HepG2 (cell line): ENCODE data around the gene SMIM24. TPM values are rescaled to one million over a fixed set of nuclear protein-coding genes. Genes with fewer than 3 reads are reported as not detected.

Experiments
- CTCF ChIP-seq: sonication (generic); formaldehyde crosslinking; IDR thresholded peaks from 2 replicates; pipeline ENCODE4 v1.5.0; 2020; ENCODE audit warnings: mild to moderate bottlenecking, missing genetic modification reagents, moderate library complexity
- EP300 ChIP-seq, 3 experiments: sonication (generic) in 1 of 3; formaldehyde crosslinking in 1 of 3; IDR thresholded peaks; 2 replicates each; pipeline versions ENCODE4 v1.5.1 to v1.6.1; 2011 to 2020; ENCODE audit warnings: low read depth in 2 of 3, low read length in 2 of 3, borderline replicate concordance in 1 of 3, improper control_type of control experiment in 1 of 3, mild to moderate bottlenecking in 1 of 3, missing genetic modification reagents in 1 of 3, moderate library complexity in 1 of 3
- HOXA5 ChIP-seq: sonication (generic); formaldehyde crosslinking; IDR thresholded peaks from 2 replicates; pipeline ENCODE4 v1.4.0; 2020; ENCODE audit warnings: missing genetic modification reagents
- MAZ ChIP-seq, 2 experiments: sonication (generic) in 1 of 2; formaldehyde crosslinking in 1 of 2; IDR thresholded peaks; 2 replicates each; pipeline versions ENCODE4 v1.5.0 to v1.6.1; 2012 to 2020; ENCODE audit warnings: low read depth in 2 of 2, mild to moderate bottlenecking in 2 of 2, borderline replicate concordance in 1 of 2, improper control_type of control experiment in 1 of 2, low read length in 1 of 2, missing genetic modification reagents in 1 of 2, moderate library complexity in 1 of 2
- MTF2 ChIP-seq: sonication (generic); formaldehyde crosslinking; IDR thresholded peaks from 2 replicates; pipeline ENCODE4 v1.5.0; 2020; ENCODE audit warnings: missing genetic modification reagents, borderline replicate concordance
- PRMT3 ChIP-seq: sonication (generic); formaldehyde crosslinking; IDR thresholded peaks from 2 replicates; pipeline ENCODE4 v1.8.1; 2022; ENCODE audit warnings: low read depth, mild to moderate bottlenecking, moderate library complexity, missing genetic modification reagents, borderline replicate concordance
- REXO4 ChIP-seq: sonication (generic); formaldehyde crosslinking; IDR thresholded peaks from 2 replicates; pipeline ENCODE4 v1.8.0; 2022; ENCODE audit warnings: missing genetic modification reagents, mild to moderate bottlenecking, borderline replicate concordance
- SMAD1 ChIP-seq: sonication (generic); formaldehyde crosslinking; IDR thresholded peaks from 2 replicates; pipeline ENCODE4 v1.4.0; 2020; ENCODE audit warnings: missing genetic modification reagents, low read depth, mild to moderate bottlenecking, borderline replicate concordance
- TGIF2 ChIP-seq: IDR thresholded peaks from 2 replicates; pipeline ENCODE4 v1.6.1; 2016; ENCODE audit warnings: control low read depth, missing compliant biosample characterization
- TMF1 ChIP-seq: sonication (generic); formaldehyde crosslinking; IDR thresholded peaks from 2 replicates; pipeline ENCODE4 v1.8.1; 2022; ENCODE audit warnings: low read depth, missing genetic modification reagents
- ZBTB20 ChIP-seq: sonication (generic); formaldehyde crosslinking; IDR thresholded peaks from 2 replicates; pipeline ENCODE4 v1.8.1; 2023; ENCODE audit warnings: missing genetic modification reagents, low read depth, mild to moderate bottlenecking, borderline replicate concordance
- ZC3H13 ChIP-seq: sonication (generic); formaldehyde crosslinking; IDR thresholded peaks from 2 replicates; pipeline ENCODE4 v1.8.1; 2023; ENCODE audit warnings: mild to moderate bottlenecking, missing genetic modification reagents, moderate library complexity
- ZHX1 ChIP-seq: sonication (generic); formaldehyde crosslinking; IDR thresholded peaks from 2 replicates; pipeline ENCODE4 v1.8.1; 2022; ENCODE audit warnings: low read depth, mild to moderate bottlenecking, missing genetic modification reagents
- ZNF234 ChIP-seq: sonication (generic); formaldehyde crosslinking; conservative IDR thresholded peaks from 2 replicates; pipeline ENCODE4 v1.5.1; 2020; ENCODE audit warnings: mild to moderate bottlenecking, missing genetic modification reagents
- ZNF513 ChIP-seq: sonication (generic); formaldehyde crosslinking; conservative IDR thresholded peaks from 2 replicates; pipeline ENCODE4 v1.5.0; 2020; ENCODE audit warnings: missing genetic modification reagents
- ZNF614 ChIP-seq: IDR thresholded peaks from 2 replicates; pipeline ENCODE4 v1.6.1; 2018; ENCODE audit warnings: missing biosample characterization, missing genetic modification reagents, inconsistent platforms, borderline replicate concordance
- ZNF703 ChIP-seq: sonication (generic); formaldehyde crosslinking; IDR thresholded peaks from 2 replicates; pipeline ENCODE4 v1.5.1; 2020; ENCODE audit warnings: missing genetic modification reagents, mild to moderate bottlenecking, moderate library complexity, borderline replicate concordance
- ZNF720 ChIP-seq: sonication (generic); formaldehyde crosslinking; IDR thresholded peaks from 2 replicates; pipeline ENCODE4 v1.4.0; 2020; ENCODE audit warnings: missing genetic modification reagents
- ZNF792 ChIP-seq: IDR thresholded peaks from 2 replicates; pipeline ENCODE4 v1.6.1; 2016
- ZSCAN22 ChIP-seq: sonication (generic); formaldehyde crosslinking; IDR thresholded peaks from 2 replicates; pipeline ENCODE4 v1.4.0; 2020; ENCODE audit warnings: mild to moderate bottlenecking, missing genetic modification reagents
- polyA plus RNA-seq, 8 experiments: library from polyadenylated mRNA; depleted of rRNA in 3 of 8; stranded (reverse) in 7 of 8; unstranded in 1 of 8; fragments of >200 nt; fragmentation: Illumina TruSeq in 4 of 8; extraction: Trizol in 4 of 8; gene quantifications; 2 replicates each; pipeline versions ENCODE4 v1.2.1 to v1.2.3, GENCODE V29; 2011 to 2016; ENCODE audit warnings: low read depth in 4 of 8, missing spikeins in 1 of 8, mixed read lengths in 1 of 8; ENCODE audit not compliant: insufficient read depth in 1 of 8
- total RNA-seq, 5 experiments: library from RNA; depleted of rRNA; stranded (reverse); fragments of >200 nt; fragmentation: Illumina TruSeq; extraction: Trizol; gene quantifications; 2 replicates each; pipeline ENCODE4 v1.2.3, GENCODE V29; 2016; ENCODE audit warnings: low read depth in 1 of 5

SMIM24 gene
- total and polyA plus RNA-seq, 2 of the 13 experiments (the other 11 are each of a cell fraction or from before 2014, with no cell fraction given): 11.2 to 70.6 TPM

- TF ChIP-seq ZC3H13: no peak
- peak; percentile 48 for TF ChIP-seq CTCF (CRISPR knock-in tag)
- no peak for TF ChIP-seq MTF2 (CRISPR knock-in tag)
- no peak for TF ChIP-seq ZNF720 (CRISPR knock-in tag)
- peak; percentile 91 for TF ChIP-seq ZHX1 (CRISPR knock-in tag)
- no peak for TF ChIP-seq SMAD1 (CRISPR knock-in tag)
- no peak for TF ChIP-seq PRMT3 (CRISPR knock-in tag)
- TF ChIP-seq ZNF792 (CRISPR knock-in tag): peak; percentile 59; the same call in 1 of the 2 replicates
- TF ChIP-seq TGIF2 (CRISPR knock-in tag): 0 out of 2 replicates have a peak, but pooled peaks have one; percentile 33
- TF ChIP-seq ZNF513 (CRISPR knock-in tag): no peak
- no peak for TF ChIP-seq TMF1 (CRISPR knock-in tag)
- TF ChIP-seq ZSCAN22 (CRISPR knock-in tag): no peak
- TF ChIP-seq ZNF703 (CRISPR knock-in tag): no peak
- no peak for TF ChIP-seq HOXA5 (CRISPR knock-in tag)
- no peak for TF ChIP-seq ZNF234 (CRISPR knock-in tag)
- no peak for TF ChIP-seq ZBTB20 (CRISPR knock-in tag)
- 0 out of 4 replicates have a peak, but pooled peaks of 1 of the 2 experiments have one; percentile 39 for TF ChIP-seq EP300 (IDR thresholded peaks at IDR 0.05; ENCODE audit: low read depth in 2 of 2, low read length in 2 of 2)
- peak; percentile 19; the same call in 1 of the 2 replicates for TF ChIP-seq EP300 (CRISPR knock-in tag; IDR thresholded peaks at IDR 0.05; ENCODE audit: borderline replicate concordance)
- peak; percentile 69; the same call in 1 of the 2 replicates for TF ChIP-seq ZNF614
- TF ChIP-seq MAZ (IDR thresholded peaks at IDR 0.05; ENCODE audit: borderline replicate concordance, low read depth, low read length): peak; percentile 82
- no peak for TF ChIP-seq MAZ (CRISPR knock-in tag; IDR thresholded peaks at IDR 0.05; ENCODE audit: low read depth)
- TF ChIP-seq REXO4 (CRISPR knock-in tag): no peak
These were observed 25.5 kb upstream of the SMIM24 start, which contains the start of gene FZR1 (continued) for GRCh38 chr19:3505598-3506383.
